ENCODE measurements around the gene CACNA1G. TPM values are rescaled to one million over a fixed set of nuclear protein-coding genes. Genes with fewer than 3 reads are reported as not detected.
A peak's percentile ranks its signal among the peaks of the same experiment; 100 is the strongest.

Gene CACNA1G
- total RNA-seq, 1 experiment from 2014 or later: 0.07 TPM

DNA sequence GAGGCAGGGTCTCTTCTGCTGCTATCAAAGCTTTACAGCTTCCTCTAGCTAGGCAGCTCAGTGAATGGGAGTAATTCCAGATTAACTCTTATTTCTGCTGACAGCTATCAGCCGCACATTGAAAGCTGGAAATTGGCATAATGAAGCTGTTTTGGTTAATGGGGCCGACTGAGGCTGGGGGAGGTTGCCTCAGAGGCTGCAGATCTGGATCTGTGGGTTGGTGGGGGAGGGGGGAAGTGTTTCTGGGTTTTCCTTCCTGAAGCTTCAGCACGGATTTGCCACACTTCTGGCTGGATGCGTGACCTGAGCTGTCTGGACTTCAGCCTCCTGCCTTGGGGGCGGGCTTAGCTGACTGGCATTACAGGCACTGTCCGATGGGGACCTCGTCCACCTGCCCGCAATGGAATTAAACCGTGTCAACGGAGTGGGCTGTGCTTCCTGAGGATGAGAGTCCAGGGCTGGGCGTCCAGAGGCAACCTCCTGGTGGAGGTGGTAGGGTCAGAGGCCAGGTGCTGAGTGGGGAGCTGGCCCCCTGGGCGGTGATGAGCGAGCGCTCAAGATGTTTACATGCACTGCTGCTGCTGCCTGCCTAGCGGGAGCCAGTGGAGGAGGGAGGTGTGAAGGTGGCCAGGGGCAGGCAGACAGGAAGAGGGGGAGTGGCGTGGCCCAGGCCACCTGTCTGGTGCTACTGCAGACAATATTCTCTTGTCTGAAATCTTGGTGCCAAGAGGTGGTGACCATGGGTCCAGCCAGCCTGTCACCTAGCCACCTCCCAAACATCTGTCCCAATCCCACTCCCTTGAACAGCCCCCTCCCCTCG lies 67.5 kb downstream of the CACNA1G start:
- DNase-seq (ENCODE audit: extremely low read depth, low read depth): no peak

DNA sequence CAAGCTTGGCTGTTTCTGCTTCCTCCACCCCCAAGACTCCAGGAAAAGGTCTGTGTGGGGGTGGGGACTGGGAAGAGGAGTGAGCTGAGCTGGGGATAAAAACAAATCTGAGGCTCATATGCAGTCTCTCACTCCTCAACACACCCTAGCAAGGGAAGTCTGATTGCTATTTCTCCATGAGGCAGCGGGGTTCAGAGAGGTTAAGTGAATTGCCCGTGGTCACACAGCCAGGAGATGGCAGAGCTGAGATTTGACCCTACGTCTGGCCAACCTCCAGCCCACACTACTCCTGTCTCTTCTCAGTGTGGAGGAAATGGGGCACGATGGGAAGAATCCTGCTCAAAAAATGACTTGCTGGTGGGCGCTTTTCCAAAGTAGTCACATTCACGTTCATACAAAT lies 69.4 kb downstream of the CACNA1G start:
- no peak for DNase-seq (ENCODE audit: extremely low read depth, low read depth)

DNA sequence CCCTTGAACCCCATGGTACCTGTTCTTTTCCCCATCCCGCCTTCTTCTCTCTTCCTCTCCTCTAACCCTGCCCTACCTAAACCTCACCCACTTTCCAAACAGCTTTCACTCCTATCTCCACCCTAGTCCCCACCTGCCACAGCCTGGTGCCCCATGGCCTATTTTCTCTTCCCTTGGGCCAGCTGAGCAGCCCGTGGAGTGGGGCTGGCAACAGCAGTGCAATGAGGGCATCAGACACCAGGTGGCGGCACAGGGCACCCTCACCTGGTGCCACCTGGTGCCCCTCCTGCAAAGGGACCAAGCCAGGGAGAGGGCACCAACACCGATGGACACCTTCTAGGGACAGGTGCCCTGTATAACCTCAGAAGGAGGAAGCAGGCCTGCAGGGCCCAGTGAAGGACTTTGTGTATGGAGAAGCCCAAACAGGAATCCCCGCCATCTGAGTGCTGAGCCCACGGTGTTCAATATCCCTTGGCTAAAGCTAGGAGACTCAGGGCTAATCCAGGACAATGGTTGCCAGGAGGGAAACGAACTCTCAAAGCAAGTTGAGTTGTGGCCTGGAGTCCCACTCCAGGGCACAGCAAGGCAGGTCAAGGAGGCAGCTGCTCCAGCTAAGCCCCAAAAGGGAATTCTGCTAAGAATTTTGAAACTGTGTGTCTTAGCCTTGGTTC lies 70.1 kb downstream of the CACNA1G start:
- DNase-seq (ENCODE audit: extremely low read depth, low read depth): peak; percentile 56

DNA sequence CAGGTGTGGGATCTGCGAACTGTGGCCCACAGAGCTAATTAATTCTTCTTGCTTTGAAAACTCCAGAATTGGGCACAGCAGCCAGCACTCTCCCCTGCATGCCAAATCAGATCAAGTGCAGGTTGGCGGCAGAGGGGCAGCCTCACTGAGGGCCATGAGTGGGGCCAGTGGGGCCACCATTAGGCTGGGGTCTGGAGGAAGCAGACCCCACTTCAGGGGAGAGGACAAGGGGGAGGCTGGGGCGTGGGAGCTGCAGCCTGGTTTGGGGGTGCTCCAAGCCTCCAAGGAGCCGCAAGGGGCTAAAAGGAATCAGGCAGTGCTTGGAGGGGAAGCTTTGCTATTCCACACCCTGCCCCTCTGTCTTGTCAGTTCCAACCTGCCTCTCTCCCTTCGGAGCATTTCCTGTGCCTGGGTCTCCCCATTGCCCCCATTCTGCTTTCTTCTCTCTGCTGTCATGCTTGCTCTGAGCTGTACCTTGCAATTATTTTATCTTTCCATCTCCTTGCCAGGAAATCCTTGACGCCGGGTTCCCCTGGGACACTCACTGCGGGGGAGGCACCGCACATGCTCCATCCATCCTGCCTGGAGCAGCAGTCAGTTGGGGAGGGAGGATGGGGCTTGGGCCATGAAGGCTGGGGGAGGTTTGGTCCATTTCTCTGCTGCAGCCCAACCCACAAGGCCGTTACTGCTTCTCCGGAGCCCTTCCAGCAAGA lies 70.8 kb downstream of the CACNA1G start:
- DNase-seq (ENCODE audit: extremely low read depth, low read depth): no peak

DNA sequence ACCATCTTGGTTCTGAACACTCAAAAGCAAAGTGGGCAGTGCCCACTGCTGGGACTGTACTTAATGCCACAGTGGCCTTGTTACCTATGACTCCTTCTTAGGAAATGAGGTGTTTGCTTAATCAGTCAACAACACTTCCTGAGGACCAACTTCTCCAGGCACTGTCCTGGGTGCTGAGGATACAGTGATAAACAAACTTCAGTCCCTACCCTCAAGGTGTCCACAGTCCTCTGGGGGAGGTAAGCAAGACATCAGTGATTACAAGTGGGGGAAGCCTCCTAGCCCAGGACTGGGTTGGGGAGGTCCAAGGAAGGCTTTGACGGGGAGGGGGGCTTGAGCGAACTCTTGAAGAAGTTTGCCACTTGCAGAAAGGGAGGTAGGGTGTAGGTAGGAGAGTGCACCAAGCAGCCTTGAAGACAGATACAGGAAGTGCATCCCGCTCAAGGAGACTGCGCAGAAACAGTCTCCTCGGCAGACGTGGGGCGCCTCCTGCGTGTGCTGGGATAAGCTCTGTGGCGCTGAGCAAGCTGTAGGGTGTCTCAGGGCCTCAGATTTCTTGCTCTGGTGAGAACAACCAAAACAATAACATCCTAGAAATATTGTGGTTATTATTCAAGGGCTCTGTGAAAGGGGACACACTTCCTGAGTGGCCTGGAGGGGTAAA lies 71.5 kb downstream of the CACNA1G start:
- no peak for DNase-seq (ENCODE audit: extremely low read depth, low read depth)

DNA sequence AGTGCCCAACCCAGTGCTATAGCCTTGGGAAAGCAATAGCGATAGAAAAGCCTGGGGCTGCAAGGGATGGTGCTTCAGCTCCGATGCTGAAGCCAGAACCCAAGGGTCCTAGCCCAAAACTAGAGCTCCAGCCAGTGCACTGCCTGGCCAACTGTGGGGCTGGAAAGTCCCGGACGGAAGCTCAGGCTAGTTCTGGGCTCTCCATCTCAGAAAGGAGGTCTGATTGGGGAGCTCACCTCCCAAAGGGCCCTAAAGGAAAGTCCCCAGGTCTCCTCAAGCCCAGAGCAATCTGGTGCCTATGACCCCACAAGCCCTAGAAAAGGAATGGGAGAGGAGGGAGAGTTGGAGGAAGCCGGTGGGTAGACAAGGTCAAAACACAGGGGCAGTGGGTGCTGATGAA lies 72.1 kb downstream of the CACNA1G start:
- DNase-seq (ENCODE audit: extremely low read depth, low read depth): no peak

DNA sequence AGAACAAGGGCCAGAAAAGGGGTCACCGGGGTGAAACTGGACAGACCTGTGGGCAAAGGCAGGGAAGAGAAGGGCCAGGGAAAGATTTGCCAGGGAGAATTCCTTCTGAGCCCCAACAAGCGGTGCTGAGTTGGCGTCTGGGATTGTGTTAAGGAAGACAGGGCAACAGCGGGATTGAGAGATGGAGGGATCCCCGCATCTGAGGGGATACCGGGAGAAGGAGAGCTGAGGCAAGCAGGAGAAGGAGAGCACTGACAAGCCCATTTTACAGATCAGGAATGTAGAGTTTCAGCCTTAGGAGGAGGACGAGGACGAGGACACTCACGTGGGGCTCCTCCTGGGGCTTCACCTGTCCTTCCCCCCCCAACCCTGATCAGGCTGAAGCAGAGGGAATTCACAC lies 73.2 kb downstream of the CACNA1G start:
- no peak for DNase-seq (ENCODE audit: extremely low read depth, low read depth)

DNA sequence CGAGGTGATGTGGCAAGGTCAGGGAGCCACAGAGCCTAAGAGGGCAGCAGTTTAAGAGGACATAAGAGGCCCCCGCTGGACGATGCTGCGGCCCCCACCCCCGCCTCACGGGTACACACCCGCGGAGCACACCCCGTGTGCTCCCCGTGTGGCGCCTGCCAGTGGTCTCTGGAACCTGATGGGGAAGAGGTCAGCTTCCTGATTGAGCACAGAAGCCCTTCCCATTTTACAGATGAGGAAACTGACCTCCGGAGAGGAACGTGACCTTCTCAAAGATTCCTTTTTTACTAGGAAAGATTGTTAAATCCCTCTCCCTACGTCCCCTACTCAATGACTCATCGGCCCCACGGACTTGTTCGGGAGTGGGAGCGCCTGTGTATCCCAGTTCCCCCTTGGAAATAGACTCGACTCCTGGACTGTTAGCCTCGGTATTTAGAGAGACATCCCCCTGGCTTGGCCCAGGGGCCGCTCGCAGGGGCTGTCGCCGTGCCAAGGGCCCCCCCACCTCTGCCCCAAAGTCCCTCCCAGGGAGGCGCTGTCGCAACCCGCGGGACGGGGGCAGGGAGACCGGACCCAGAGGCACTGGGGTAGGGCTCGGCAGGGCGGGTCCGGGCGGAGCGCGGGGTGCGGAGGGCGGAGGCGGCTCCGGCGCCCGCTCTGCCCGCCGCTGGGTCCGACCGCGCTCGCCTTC lies 73.9 kb downstream of the CACNA1G start, which contains the start of gene ABCC3:
TSS of gene ABCC3 (plus strand) at position 658 of the 691 bp plus-strand sequence. CDS start 56 bp downstream, outside the sequence.
- peak; percentile 56 for DNase-seq (ENCODE audit: extremely low read depth, low read depth)

DNA sequence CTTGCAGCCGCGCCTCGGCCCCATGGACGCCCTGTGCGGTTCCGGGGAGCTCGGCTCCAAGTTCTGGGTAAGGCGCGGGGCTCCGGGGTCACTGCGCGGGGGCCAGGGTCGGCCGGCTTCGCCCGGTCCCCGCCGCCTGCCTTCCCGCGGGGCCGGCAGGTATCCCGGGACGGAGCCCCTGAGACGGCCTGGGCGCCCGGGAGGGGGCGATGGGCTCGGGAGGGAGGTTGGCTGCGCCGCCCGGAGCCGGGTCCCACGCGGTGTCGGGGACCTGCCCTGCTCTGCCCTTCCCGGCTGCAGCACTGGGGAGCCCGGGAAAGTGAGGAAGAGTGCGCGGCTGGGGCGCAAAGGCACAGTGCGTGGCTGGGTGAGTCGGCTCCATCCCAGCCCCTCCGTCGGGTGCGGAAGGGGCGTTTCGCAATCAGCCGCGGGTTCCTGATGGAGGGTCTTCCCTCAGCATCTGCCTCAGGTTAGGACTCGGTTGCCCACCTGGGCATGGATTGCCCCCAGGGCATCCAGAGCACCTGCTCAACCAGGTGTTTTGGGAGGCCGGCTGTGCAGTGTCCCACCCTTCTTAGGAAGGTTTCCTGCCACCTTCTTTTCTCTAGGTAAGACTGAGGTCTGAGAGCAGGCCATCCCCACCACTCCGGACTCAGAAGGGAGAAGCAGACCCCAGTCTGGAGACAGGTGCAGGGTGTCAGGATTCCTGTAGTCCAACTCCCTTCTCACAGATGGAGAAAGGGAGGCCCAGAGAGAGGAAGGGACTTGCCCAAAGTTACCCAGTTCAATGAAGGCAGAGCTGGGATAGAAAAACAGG lies 74.6 kb downstream of the CACNA1G start:
- no peak for DNase-seq (ENCODE audit: extremely low read depth, low read depth)

DNA sequence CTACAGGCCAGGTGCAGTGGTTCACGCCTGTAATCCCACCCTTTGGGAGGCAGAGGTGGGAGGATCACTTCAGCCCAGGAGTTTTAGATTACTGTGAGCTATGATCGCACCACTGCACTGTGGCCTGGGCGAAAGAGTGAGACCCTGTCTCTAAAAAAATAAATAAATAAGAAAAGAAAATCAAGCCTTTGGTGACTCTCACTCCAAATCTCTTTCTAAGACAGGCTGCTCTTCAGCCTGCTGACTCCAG lies 75.1 kb downstream of the CACNA1G start:
- DNase-seq (ENCODE audit: extremely low read depth, low read depth): no peak

DNA sequence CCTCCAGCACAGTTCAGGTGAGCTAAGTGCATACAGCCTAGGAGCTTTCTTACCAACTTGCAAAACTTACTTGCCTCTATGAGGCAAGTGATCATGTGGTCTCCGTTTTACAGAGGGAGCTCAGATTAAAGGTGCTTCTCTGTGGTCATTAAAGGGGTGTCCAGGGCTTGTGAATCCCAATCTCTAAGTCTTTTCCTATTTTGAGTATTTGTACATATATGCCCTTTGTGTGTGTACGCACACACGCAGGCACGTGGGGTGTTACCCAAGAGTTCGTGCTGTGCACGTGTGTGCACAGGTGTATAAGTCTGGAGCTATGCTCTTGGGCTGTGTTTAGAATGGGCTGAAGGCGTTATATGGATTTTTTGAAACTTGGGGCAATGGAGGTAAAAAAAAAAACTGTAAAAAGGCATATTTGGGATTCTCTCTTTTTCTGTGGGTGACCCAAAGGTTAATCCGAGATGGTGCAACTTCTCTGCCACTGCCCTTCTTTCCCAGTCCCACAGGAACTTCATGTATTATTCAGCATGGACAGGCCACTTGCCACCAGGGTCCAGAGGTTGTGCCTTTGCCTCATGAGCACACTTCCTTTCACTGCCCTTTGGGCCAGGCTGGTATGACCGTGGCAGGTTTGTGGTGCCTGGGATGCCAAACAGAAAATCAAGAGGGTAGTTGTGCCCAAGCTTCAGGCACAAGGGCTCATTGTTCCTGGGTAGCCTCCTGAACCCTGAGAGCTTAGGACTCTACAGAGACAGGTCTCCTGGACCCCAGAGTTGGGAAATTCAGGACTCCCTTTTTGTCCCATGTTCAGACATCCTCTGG lies 75.7 kb downstream of the CACNA1G start:
- no peak for DNase-seq (ENCODE audit: extremely low read depth, low read depth)

DNA sequence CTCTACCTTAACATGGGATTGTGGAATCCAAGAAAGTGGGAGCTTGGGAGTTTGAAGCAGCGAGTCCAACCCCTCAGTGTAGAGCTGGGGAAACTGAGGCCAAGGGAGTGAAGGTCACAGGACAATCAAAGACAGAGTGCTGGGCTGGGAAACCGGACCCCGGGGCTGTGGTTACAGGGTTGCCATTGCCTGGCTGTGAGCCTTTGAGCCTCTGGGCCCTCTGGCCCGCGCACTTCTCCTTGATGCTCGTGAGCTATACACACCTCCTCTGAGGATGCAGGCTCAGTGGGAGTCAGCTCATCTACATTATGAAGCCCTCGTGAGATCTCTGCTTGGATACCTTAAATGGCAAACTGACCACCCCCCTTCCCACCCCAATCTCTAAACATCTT lies 76.3 kb downstream of the CACNA1G start:
- DNase-seq (ENCODE audit: extremely low read depth, low read depth): no peak

DNA sequence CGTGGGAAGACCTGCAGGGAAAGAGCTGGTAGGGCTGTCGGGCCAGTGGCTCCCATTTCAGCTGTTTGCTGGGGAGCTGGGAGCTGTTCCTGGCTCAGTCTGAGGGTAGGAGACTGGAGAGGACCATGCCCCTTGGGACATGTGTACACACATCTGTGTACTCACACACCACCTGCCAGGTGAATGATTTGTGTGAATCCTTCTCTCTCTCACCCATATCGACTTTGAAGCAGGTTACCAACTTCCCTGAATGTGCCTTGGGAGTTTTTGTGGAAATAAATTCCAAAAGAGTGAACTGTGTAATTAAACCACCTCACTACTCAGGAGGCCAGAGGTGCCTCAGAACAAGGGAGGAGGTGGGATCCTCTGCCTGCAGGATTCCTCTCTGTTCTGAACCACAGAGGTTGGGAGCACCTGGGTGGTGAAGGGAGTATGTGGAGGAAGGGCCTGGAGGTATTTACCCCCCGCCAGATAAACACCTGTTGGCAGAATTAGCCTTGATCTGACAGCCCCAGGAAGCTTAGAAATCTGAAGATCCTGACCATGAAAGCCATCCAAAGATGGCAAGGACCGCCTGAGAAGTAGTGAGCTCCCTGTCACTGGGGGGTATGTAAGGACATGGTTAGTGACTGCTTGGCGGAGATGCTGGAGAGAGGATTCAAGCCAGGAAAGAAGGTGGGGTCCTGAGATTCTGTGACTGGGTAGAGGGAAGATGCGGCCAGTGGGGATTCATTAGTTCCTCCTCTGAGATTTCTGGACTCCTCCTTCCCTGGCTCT lies 77.5 kb downstream of the CACNA1G start:
- DNase-seq (ENCODE audit: extremely low read depth, low read depth): no peak

DNA sequence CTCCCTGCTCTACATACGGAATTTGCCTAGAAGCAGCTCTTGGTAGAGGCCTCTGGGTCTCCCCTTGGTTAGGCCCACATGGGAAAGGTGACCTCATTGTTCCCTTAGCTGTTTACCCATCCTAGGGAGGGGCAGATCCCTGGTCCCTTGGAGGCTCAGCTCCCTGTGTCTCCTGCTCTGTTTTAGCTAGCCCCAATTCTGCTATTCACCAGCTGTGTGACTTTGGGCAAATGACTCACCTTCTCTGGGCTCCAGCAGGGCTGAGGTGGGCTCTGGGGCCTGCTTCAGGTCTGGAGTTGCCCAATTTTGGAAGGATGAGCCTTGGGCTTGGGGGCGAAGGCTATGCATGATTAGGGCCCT lies 78.1 kb downstream of the CACNA1G start:
- DNase-seq (ENCODE audit: extremely low read depth, low read depth): peak; percentile 36

DNA sequence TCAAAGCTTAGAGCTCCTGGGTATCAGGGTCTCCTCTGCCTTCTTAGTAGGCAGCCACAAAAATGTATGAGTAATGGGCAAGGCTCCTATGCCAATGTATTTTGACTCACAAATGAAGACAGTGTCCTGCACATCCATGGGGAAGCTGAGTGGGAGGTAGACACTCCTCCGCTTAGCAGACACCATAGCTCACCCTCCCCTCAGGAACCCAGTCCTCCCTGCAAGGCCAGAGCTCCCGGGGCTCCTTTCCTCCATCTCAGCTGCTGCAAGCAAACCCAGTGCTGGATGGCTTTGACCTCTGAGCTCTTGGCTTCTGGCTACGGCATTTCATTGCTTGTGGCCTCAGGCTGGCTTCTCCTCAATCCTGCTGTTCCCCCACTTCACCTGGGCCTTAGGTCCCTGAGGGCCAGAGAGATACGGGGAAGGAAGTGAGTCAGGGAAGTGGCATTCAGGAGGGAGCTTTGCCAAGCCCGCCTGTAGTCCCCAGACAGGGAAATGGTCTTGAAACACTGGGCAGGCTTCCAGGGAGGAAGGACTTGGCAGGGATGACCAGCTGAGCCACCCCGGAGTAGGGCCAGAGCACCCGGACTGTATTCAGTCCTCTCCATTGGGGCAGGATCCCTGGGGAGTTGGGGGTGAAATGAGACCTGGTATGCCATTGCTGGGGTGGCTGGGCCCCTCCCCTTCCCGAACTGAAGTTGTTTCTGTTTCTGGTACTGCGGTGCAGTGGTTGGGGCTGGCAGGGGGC lies 78.6 kb downstream of the CACNA1G start:
- DNase-seq (ENCODE audit: extremely low read depth, low read depth): peak; percentile 95

DNA sequence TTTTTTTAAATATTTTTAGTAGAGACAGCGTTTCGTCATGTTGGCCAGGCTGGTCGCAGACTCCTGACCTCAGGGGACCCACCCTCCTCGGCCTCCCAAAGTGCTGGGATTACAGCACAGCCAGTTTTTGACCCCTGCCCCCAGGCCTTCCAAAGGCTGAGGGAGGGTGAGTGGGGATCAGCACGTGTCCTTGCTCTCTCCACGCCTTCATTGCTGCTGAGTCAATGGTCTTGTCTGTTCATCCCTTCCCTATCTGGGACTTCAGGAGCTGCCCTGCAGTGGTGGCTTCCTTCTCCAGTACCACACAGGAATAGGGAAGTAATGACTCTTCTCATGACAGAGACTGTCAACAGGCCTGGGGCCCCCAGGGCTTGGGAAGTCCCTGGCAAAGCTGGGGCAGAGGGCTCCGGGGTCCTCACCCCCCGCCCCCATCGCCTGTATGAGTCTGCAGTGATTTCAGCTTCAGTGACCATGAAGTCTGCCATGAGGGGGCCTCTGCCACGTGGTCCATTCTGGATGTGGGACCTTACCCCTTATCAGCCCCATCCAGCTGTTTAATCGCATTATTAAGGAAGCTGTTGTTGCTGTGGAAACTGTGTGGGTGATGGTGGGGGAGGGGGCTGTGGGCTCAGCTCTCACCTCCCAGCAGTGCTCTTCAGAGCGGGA lies 80.3 kb downstream of the CACNA1G start:
- no peak for DNase-seq (ENCODE audit: extremely low read depth, low read depth)

DNA sequence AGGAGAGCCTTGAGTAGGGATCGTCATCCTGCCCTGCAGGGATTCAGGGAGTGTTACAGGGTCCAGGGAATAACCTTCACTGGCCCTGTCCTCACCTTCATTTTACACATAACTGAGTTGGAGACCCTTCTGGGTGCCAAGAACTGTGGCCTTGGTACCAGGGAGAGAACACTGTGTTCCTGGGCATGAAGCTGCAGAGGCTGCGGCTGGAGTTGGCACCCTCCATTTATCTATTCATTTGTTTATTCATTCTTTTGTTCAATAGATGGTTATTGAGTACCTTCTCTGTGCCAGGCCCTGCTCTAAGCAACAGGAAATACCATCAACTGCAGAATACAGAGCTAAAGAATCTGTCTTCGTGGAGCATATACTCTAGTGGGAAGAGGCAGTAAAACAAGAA lies 80.8 kb downstream of the CACNA1G start:
- no peak for DNase-seq (ENCODE audit: extremely low read depth, low read depth)

Data from NCI-H460 (cell line).